HG02840 (cell line): ENCODE data around the gene EDRF1.
"Not testable (repeated sequence)": the region's sequence is repeated elsewhere in the genome, so short reads cannot be mapped to it uniquely, and the experiment has no call there.

ENCODE experiments used
- ATAC-seq: cut with Tn5 transposase; IDR thresholded peaks from one replicate; pipeline ENCODE4 v1.9.1; 2021; ENCODE audit warnings: mild to moderate bottlenecking, moderate library complexity, moderate number of reproducible peaks; ENCODE audit not compliant: unreplicated experiment, low FRiP score

EDRF1 gene

GRCh38 chr10:125719173-125720001 is at the start of gene EDRF1:
Gene EDRF1 (plus strand): TSS chr10:125719709. CDS start chr10:125719808, 99 bp downstream.
- ATAC-seq = peak; percentile 94

GRCh38 chr10:125672884-125673283 is 46.6 kb upstream of the EDRF1 start:
- ATAC-seq = no peak

GRCh38 chr10:125679436-125679835 is 40.1 kb upstream of the EDRF1 start:
- no peak for ATAC-seq

- no peak for ATAC-seq
Measured at GRCh38 chr10:125683063-125683462, 36.4 kb upstream of the EDRF1 start, which contains the start of gene TEX36. Gene TEX36 (minus strand): TSS chr10:125683163. CDS start chr10:125682989, 174 bp downstream.

- ATAC-seq = no peak
Measured at GRCh38 chr10:125683821-125684220, 35.7 kb upstream of the EDRF1 start.

- ATAC-seq = no peak
Measured at GRCh38 chr10:125684581-125684980, 34.9 kb upstream of the EDRF1 start.

- ATAC-seq = no peak
Measured at GRCh38 chr10:125687507-125688185, 31.9 kb upstream of the EDRF1 start.

GRCh38 chr10:125689955-125690569 is 29.4 kb upstream of the EDRF1 start:
- ATAC-seq = no peak

GRCh38 chr10:125691160-125691981 is 28.1 kb upstream of the EDRF1 start:
- no peak for ATAC-seq

GRCh38 chr10:125692196-125692595 is 27.3 kb upstream of the EDRF1 start:
- ATAC-seq = no peak

- ATAC-seq = no peak
Measured at GRCh38 chr10:125692601-125693523, 26.6 kb upstream of the EDRF1 start.

- no peak for ATAC-seq
Measured at GRCh38 chr10:125693524-125693847, 26.0 kb upstream of the EDRF1 start.

GRCh38 chr10:125694883-125695282 is 24.6 kb upstream of the EDRF1 start:
- no peak for ATAC-seq

- not testable (repeated sequence) for ATAC-seq
Measured at GRCh38 chr10:125696884-125697283, 22.6 kb upstream of the EDRF1 start.

- no peak for ATAC-seq
Measured at GRCh38 chr10:125698481-125698998, 21.0 kb upstream of the EDRF1 start.

GRCh38 chr10:125699562-125700143 is 19.9 kb upstream of the EDRF1 start:
- ATAC-seq = no peak

GRCh38 chr10:125700355-125700911 is 19.1 kb upstream of the EDRF1 start:
- no peak for ATAC-seq
